ENCODE data around the gene AOX1. TPM values are rescaled to one million over a fixed set of nuclear protein-coding genes. Genes with fewer than 3 reads are reported as not detected.

Gene AOX1
- polyA plus RNA-seq, 1 of the 3 experiments (the other 2 are of a cell fraction) = 3.3 TPM

DNA sequence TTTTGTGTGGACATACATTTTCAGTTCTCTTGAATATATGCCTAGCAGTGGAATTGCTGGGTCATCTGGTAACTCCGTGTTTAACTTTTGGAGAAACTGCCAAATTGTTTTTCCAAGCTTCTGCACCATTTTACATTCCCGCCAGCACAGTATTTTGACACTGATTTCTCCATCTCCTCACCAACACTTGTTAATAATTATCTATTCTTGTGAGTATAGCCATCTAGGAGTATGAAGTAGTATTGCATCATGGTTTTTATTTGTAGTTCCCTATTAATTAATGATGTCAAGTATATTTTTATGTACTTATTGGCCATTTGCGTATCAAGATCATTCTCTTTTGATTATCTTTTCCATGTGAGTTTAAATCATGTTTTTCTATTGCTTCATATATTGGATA, 17.9 kb upstream of the AOX1 start (continued):
- no peak for TF ChIP-seq NFIC (IDR thresholded peaks at IDR 0.05; ENCODE audit: borderline replicate concordance)
- no peak for TF ChIP-seq FOXM1 (IDR thresholded peaks at IDR 0.05; ENCODE audit: low read depth)
- TF ChIP-seq RXRA (IDR thresholded peaks at IDR 0.05; ENCODE audit: borderline replicate concordance, low read depth) = no peak

DNA sequence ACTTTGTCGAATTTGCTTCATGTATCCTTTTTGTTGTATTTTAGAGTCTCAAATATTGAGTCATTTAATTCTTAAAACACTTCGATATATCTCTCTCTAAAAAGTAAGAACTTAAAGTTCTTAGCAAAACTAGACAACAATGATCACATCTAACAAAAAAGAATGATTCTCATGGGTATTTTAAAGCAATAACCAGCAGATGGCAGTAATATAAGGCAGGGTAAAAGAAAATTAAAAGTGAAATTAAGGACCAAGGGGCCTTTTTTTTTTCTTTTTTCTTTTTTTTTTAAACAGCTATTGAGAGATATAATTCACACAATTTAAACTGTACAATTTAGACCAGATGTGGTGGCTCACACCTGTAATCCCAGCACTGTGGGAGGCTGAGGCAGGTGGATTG, 9.9 kb upstream of the AOX1 start:
- no peaks in the 10 kb centered on the region for H3K4me1 ChIP-seq (ENCODE audit: control insufficient read depth in 1 of 2, insufficient read depth in 2 of 2, low read depth in 1 of 2, low read length in 1 of 2)
- no peaks in the 10 kb centered on the region for H3K9me3 ChIP-seq
- no peaks in the 10 kb centered on the region for H3K79me2 ChIP-seq (ENCODE audit: insufficient read depth)
- DNase-seq = no peak
- H3K4me2 ChIP-seq = no peak overlapping the region
- H3K36me3 ChIP-seq (replicated peaks in 1 of 2; ENCODE audit: control insufficient read depth in 1 of 2, insufficient read depth in 2 of 2, low read length in 1 of 2) = peaks cover 16 to 29% of the 10 kb centered on the region in 2 experiments
- H3K27me3 ChIP-seq (ENCODE audit: insufficient read depth) = no peaks in the 10 kb centered on the region
- CTCF ChIA-PET = no interaction called here
- no peaks in the 10 kb centered on the region for H3K9me2 ChIP-seq
- H3K27ac ChIP-seq (ENCODE audit: low read depth in 2 of 2, low read length in 1 of 2) = no peak overlapping the region
- peaks cover 4% of the 10 kb centered on the region for H3F3A ChIP-seq (replicated peaks; ENCODE audit: insufficient read depth)
- H3K4me3 ChIP-seq (ENCODE audit: low read depth in 2 of 2, low read length in 1 of 2) = no peak overlapping the region
- no peak overlapping the region for H3K9ac ChIP-seq
- 90% methylated on average over 2 of the region's 2 CpGs for WGBS (ENCODE audit: low lambda C conversion rate)
- TF ChIP-seq CTCF (IDR thresholded peaks at IDR 0.05) (peak; percentile 57), TEAD4 (IDR thresholded peaks at IDR 0.05; ENCODE audit: borderline replicate concordance, insufficient read depth) (no peak), ELF1 (IDR thresholded peaks at IDR 0.05) (no peak), TAF1 (IDR thresholded peaks at IDR 0.05; ENCODE audit: borderline replicate concordance, low read depth, low read length) (no peak), RAD21 (IDR thresholded peaks at IDR 0.05; ENCODE audit: low read length) (peak; percentile 8; the same call in 1 of the 2 replicates)
- no peaks in the 10 kb centered on the region for H4K20me1 ChIP-seq (ENCODE audit: insufficient read depth)
- no peak overlapping the region for H2AFZ ChIP-seq (ENCODE audit: low read depth)
- POLR2A ChIA-PET = no interaction called here

- CTCF ChIA-PET = no interaction called here
- WGBS (ENCODE audit: low lambda C conversion rate) = 99% methylated on average over 3 of the region's 3 CpGs
- H3K9me2 ChIP-seq = no peaks in the 10 kb centered on the region
- H3F3A ChIP-seq (replicated peaks; ENCODE audit: insufficient read depth) = peaks cover 3% of the 10 kb centered on the region
- no peaks in the 10 kb centered on the region for H3K79me2 ChIP-seq (ENCODE audit: insufficient read depth)
- POLR2A ChIA-PET = no interaction called here
- TF ChIP-seq NFIC (IDR thresholded peaks at IDR 0.05; ENCODE audit: borderline replicate concordance) (no peak), CTCF (IDR thresholded peaks at IDR 0.05) (peak; percentile 16; the same call in 1 of the 2 replicates)
- H3K27ac ChIP-seq (ENCODE audit: low read depth in 2 of 2, low read length in 1 of 2) = no peak overlapping the region
- H3K27me3 ChIP-seq (ENCODE audit: insufficient read depth) = no peaks in the 10 kb centered on the region
- no peaks in the 10 kb centered on the region for H3K9me3 ChIP-seq
- no peak overlapping the region for H2AFZ ChIP-seq (ENCODE audit: low read depth)
- H3K4me2 ChIP-seq = no peak overlapping the region
- no peak for DNase-seq
- no peak overlapping the region for H3K4me3 ChIP-seq (ENCODE audit: low read depth in 2 of 2, low read length in 1 of 2)
- H4K20me1 ChIP-seq (ENCODE audit: insufficient read depth) = no peaks in the 10 kb centered on the region
- no peak overlapping the region for H3K9ac ChIP-seq
- no peaks in the 10 kb centered on the region for H3K4me1 ChIP-seq (ENCODE audit: control insufficient read depth in 1 of 2, insufficient read depth in 2 of 2, low read depth in 1 of 2, low read length in 1 of 2)
- peaks cover 14 to 20% of the 10 kb centered on the region in 2 experiments for H3K36me3 ChIP-seq (replicated peaks in 1 of 2; ENCODE audit: control insufficient read depth in 1 of 2, insufficient read depth in 2 of 2, low read length in 1 of 2)
These were observed 8.8 kb upstream of the AOX1 start for GRCh38 chr2:200577027-200577426.
